HG03045 (cell line): ENCODE results near the gene OR4K1.
"Not testable (repeated sequence)": the region's sequence is repeated elsewhere in the genome, so short reads cannot be mapped to it uniquely, and the experiment has no call there.

Experiments used
- ATAC-seq: cut with Tn5 transposase; IDR thresholded peaks from one replicate; pipeline ENCODE4 v1.9.1; 2021; ENCODE audit warnings: mild to moderate bottlenecking, moderate library complexity; ENCODE audit not compliant: unreplicated experiment

Gene OR4K1

GRCh38 chr14:19930617-19931016 is at the start of gene OR4K1:
Gene OR4K1, plus strand, starts transcription at chr14:19930917. Its CDS starts 4,750 bp downstream, at chr14:19935667.
- no peak for ATAC-seq

- ATAC-seq: no peak
These were observed 35.4 kb upstream of the OR4K1 start for GRCh38 chr14:19895282-19895681.

GRCh38 chr14:19900999-19901398 is 29.7 kb upstream of the OR4K1 start:
- ATAC-seq: no peak

- ATAC-seq: no peak
These were observed 28.3 kb upstream of the OR4K1 start for GRCh38 chr14:19902409-19902808.

- ATAC-seq: no peak
These were observed 24.1 kb upstream of the OR4K1 start for GRCh38 chr14:19906665-19907064.

- no peak for ATAC-seq
These were observed 19.6 kb upstream of the OR4K1 start for GRCh38 chr14:19911114-19911513.

- ATAC-seq: no peak
These were observed 13.5 kb upstream of the OR4K1 start for GRCh38 chr14:19917243-19917642.

- no peak for ATAC-seq
These were observed 12.7 kb upstream of the OR4K1 start for GRCh38 chr14:19917955-19918518.

- ATAC-seq: no peak
These were observed 12.0 kb upstream of the OR4K1 start for GRCh38 chr14:19918553-19919264.

GRCh38 chr14:19920021-19920657 is 10.6 kb upstream of the OR4K1 start, which contains the start of gene OR4K5:
Gene OR4K5, plus strand, starts transcription at chr14:19920607. Its CDS starts 0 bp downstream, at chr14:19920607.
- no peak for ATAC-seq

GRCh38 chr14:19941668-19942067 is 11.0 kb downstream of the OR4K1 start:
- ATAC-seq: no peak

GRCh38 chr14:19947413-19948090 is 16.8 kb downstream of the OR4K1 start:
- no peak for ATAC-seq

GRCh38 chr14:19949218-19949617 is 18.5 kb downstream of the OR4K1 start:
- no peak for ATAC-seq

- not testable (repeated sequence) for ATAC-seq
These were observed 39.0 kb downstream of the OR4K1 start for GRCh38 chr14:19969735-19970134.

GRCh38 chr14:19974844-19975243 is 44.1 kb downstream of the OR4K1 start:
- no peak for ATAC-seq

- no peak for ATAC-seq
These were observed 44.6 kb downstream of the OR4K1 start, which contains the start of gene OR4K15 for GRCh38 chr14:19975291-19975690. Gene OR4K15, plus strand, starts transcription at chr14:19975591. Its CDS starts 0 bp downstream, at chr14:19975591.
